GM20431 (cell line): ENCODE data around the gene PCNT.

Experiments
- in situ Hi-C: fragments of 300-500 bp; cut with MseI, MboI; formaldehyde crosslinking; loops from one replicate; pipeline ENCODE4 v1.15.0; 2020; ENCODE audit warnings: low sequenced_read_pairs; ENCODE audit not compliant: unreplicated experiment

The PCNT gene, protein sequence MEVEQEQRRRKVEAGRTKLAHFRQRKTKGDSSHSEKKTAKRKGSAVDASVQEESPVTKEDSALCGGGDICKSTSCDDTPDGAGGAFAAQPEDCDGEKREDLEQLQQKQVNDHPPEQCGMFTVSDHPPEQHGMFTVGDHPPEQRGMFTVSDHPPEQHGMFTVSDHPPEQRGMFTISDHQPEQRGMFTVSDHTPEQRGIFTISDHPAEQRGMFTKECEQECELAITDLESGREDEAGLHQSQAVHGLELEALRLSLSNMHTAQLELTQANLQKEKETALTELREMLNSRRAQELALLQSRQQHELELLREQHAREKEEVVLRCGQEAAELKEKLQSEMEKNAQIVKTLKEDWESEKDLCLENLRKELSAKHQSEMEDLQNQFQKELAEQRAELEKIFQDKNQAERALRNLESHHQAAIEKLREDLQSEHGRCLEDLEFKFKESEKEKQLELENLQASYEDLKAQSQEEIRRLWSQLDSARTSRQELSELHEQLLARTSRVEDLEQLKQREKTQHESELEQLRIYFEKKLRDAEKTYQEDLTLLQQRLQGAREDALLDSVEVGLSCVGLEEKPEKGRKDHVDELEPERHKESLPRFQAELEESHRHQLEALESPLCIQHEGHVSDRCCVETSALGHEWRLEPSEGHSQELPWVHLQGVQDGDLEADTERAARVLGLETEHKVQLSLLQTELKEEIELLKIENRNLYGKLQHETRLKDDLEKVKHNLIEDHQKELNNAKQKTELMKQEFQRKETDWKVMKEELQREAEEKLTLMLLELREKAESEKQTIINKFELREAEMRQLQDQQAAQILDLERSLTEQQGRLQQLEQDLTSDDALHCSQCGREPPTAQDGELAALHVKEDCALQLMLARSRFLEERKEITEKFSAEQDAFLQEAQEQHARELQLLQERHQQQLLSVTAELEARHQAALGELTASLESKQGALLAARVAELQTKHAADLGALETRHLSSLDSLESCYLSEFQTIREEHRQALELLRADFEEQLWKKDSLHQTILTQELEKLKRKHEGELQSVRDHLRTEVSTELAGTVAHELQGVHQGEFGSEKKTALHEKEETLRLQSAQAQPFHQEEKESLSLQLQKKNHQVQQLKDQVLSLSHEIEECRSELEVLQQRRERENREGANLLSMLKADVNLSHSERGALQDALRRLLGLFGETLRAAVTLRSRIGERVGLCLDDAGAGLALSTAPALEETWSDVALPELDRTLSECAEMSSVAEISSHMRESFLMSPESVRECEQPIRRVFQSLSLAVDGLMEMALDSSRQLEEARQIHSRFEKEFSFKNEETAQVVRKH (N-terminal part only)

DNA sequence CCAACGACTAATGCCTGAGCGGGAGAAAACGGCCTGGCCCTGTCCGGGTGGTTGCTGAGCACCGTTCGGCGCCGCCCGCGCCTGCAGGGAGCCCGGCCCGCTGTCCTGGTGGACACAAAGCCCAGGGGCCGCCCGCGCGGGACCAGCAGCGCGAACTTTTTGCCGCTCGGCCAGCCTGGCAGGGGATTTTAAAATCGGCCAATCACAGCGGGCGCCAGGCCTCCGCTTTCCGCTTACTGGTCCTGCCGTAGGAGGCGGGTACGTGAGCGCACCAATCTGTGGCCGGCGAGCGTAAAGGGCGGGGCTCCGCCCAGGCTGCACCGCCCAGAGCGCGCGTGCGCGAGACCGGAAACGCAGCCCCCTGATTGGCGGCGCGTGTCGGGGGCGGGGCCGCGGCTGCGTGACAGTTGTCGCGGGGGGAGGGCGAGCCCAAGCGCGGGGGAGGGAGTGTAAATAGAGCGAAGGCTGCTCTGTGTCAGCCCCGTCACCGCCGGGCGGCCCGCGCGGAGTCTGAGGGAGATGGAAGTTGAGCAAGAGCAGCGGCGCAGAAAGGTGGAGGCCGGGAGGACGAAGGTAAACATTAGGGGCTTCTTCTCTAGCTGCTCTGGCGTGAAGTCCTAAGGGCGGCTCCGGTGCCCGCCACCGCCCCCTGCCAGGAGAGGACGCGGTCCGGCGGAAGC lies at the start of gene PCNT, which contains the start of gene C21orf58:
Gene PCNT (plus strand): TSS at position 447 of the 680 bp plus-strand sequence. CDS start 73 bp downstream, at position 520.
Gene C21orf58 (minus strand): TSS at position 161 of the 680 bp plus-strand sequence. CDS start 1,132 bp downstream, outside the sequence.
- in situ Hi-C loops: no loop called here

DNA sequence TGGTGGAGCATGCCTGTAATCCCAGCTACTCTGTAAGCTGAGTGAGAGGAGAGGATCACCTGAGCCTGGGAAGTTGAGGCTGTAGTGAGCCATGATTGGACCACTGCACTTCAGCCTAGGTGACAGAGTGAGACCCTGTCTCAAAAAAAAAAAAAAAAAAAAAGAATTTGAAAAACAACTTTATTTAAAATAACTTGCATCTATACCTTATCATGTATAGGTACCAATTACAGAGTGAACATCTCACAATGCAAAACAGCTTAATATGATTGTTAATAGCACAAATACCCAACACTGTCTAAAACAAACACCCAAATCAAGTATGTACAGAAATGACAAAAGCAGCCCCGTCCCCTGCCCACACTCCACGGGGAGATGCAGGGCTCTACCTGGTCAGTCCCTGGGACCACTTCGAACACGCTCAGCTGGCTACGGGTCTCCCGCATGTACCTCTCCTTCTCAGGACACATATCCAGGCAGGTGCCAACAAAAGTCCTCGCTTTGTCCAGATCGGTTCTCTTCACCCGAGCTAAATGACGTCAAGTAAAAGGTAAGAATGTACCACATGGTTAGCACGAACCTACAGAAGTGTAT lies 49.1 kb upstream of the PCNT start:
- in situ Hi-C loops: no loop called here

DNA sequence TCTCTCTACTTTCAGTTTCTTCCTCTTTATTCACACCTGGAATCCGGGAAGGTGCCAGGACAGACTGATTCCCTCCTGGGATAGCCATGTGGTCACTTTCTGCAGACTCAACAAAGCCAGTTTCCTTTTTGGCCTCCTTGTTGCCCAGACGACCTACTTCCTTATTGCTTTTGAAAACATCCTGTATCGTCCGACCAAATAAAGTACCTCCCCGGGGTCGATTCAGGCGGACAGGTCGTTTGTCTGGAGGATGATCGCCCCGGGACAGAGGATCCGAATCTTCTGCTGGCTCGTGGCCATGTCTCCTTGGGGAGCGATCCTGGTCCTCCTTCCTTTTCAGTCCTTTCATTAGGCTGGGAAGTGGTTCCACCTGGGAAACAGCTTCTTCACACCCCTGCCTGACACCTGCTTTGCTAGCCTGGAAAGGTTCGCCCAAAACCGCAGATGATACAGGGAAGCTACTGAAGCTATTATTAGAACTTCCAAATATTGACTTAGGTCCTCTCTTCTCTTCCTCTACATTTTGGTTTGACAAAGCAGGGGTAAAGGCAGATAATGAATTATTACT lies 39.8 kb upstream of the PCNT start:
- in situ Hi-C loops: no loop called here

DNA sequence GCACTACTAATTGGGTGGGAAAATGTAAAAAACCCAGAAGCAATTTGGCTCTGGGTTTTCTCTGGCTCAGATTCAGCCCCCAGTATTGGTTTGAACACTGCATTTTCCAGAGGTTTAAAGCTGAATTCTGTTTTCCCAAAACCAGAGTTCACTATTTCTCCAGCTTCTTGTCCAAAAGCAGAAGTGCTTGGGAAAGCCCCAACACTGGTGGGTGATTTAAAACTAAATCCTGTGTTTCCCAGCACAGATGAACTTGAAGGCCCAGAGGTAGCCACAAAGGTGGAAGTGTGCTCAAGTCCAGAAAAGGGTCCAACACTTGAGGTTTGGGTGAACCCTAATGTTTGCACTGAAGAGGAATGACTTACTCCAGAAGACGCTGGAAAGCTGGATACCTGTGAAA lies 39.2 kb upstream of the PCNT start:
- in situ Hi-C loops: no loop called here

DNA sequence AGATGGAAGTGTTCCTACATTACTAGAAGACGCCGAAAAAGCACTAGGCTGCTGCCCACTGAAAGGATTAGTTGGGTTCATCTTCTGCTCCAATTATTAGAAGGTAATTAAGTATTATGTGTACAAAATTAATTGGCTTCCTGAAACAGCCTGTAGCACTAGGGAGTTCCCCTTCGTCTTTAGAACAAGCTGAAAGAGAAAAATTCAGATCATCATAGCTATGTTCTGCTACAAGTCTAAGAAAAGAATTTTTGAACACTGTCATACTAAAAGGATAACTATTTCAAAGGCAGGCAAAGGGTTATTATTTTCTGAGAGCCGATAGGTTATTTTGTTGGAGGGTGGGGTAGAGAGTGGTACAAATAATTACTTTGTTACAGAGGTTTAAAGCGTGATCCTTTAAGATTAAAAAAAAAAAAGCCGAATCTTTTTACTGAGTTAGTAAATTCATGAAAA lies 38.7 kb upstream of the PCNT start, which contains the start of gene MCM3AP:
Gene MCM3AP (minus strand): TSS at position 406 of the 456 bp plus-strand sequence. CDS start 325 bp downstream, at position 81.
- in situ Hi-C loops: no loop called here

DNA sequence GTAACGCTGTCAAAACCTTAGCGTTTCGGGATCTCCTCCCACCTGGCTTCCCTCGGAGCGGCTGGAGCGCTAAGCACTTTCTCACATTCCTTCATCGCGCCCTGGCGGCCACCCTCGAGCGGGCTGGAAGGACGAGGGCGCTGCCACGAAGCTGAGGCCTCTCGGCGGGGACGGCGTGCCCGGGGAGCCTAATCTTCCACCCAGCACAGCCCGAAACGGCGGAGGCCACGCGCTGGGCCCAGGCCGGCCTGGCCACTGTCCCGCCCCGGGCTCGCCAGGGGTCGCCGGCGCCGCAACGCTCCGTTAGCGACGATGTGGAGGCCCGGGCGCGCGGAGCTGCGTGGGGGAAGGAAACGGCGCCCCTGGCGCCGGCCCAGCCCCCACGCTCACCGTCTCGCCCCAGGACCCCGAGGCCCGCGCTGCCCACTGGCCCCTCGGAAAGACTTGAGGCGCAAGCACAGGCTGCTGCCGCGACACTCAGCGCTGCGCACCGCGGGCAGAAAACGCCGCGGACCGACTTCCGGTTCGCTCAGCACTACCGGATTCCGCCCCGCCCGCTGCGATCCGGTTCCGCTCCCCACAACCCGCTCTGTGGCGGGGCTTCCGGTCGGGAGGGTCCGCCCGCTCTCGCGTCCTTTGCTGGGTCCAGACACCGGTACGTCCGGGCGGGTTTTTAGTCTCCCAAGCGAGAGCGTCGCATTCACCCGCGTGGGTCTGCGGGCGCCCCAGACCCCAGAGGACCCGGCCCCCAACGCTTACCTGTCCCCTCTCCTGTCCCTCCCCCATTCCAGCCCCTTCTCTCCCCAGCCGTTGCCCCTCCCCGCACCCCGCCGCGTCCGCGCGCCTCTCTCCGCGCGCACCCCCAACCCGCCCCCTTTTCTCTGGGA lies 38.0 kb upstream of the PCNT start, which contains the start of gene YBEY:
Gene YBEY (plus strand): TSS at position 582 of the 887 bp plus-strand sequence. CDS start 572 bp downstream, outside the sequence.
- in situ Hi-C loops: no loop called here

DNA sequence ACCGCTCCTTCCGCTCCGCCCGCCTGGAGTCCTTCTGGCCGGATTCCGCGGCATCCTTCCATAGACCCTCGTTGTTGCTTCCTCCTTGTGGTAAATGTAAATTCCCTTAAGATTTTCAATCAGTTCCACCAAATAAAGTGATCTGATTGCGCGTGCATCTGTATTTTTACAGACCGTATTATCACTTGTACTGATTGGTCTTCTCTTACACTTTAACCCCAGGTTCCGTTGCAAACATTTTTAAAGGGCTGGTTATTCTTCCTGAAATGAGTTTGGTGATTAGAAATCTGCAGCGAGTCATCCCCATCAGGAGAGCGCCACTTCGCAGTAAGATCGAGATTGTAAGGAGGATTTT lies 37.3 kb upstream of the PCNT start:
- in situ Hi-C loops: no loop called here

DNA sequence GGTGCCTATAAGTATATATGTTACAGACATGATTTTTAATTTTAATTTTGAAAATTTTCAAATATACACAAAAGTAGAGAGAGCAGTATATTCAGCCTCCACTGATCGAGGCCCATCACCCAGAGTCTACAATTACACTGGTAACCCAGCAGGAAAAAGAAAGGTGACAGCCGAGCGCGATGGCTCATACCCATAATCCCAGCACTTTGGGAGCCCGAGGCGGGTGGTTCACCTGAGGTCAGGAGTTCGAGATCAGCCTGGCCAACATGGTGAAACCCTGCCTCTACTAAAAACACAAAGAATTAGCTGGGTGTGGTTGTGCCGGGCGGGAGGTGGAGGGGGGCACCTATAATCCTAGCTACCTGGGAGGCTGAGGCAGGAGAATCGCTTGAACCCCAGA lies 36.4 kb upstream of the PCNT start:
- in situ Hi-C loops: no loop called here

DNA sequence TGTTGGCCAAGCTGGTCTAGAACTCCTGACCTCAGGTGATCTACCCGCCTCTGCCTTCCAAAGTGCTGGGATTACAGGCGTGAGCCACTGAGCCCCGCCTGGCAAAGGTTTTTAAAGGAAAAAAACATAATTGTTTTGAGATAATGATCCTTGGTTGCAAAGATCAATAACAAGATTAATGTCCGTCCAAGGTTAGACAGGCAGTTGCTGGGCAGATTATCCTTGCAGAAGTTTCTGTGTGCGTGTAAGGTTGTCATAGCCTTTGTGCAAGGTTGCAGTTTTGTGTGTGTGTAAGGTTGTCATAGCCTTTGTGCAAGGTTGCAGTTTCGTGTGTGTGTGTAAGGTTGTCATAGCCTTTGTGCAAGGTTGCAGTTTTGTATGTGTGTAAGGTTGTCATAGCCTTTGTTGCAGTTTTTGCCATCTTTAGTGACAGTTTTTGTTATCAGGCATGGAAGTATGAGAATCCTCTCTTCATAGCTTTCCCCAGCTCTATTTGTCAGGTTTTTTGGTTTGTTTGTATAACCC lies 34.2 kb upstream of the PCNT start:
- in situ Hi-C loops: no loop called here

DNA sequence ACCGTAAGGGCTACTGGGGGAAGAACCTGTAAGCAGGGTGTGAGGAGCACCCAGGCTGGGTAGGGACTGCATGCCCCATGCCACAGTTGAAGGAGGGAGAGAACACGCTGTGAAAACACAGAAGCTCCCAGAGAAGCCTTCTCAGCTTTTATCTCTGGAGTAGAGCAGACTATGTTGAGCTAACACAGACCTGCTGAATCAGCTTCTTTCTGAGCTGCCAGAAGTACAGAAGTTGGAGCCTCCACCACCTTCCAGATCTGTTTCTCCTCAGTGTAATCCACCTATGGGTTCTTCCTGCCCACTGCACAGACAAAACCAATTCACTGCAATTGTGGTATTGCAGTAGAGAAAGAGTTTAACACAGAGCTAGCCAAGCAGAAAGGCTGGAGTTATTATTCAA lies 32.4 kb upstream of the PCNT start:
- in situ Hi-C loops: no loop called here

DNA sequence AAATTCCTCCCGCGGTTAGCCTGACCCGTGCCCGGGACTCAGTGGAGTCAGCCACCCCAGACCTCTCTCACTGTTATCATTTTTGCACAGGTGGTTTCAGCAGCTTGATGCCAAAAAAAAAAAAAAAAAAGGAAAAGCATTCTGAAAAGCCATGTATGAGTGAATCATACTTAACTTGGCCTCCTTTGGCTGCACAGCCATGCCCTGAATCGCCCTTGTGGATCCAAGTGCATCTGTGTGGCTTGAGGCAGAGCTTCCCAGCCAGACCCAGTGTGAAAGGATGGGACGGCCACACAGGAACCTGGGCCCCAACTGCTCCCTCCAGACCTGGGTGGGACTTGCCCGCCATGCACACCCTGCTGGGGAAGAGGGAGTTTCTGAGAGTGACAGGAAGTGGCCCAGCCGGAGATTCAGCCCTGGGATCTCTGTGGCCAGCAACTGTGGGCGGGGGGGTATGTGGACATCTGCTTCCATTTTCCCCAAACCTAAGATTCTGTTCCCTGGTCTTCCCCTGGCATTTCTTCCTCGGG lies 29.2 kb upstream of the PCNT start:
- in situ Hi-C loops: no loop called here

DNA sequence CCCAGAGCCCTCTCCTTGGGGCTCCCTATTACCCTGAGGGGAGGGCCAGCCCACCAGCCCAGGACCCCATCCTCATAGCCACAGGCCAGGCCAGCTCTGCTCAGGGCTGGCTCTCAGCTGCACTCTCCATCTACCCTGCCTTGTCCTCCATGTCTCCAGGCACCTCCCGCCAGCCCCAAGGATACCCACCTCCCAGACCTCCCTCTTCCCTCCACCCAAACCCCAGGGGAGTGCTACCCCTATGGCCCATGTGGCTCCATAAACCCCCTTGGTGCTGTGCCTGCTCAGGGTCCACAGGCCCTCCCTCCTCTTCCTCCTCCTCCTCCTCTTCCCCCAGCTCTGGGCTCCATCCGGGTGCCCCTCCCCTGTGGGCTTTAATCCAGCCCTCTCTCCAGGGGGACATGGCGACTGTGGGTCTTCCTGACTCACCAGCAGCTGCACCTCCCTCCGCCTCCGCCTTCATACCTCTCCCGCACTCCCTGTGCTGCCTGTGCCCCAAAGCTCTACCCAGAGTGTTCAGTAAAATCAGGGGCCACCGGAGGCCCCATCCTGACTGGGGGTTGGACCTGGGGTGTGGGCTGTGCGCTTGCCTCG lies 28.7 kb upstream of the PCNT start:
- in situ Hi-C loops: no loop called here

DNA sequence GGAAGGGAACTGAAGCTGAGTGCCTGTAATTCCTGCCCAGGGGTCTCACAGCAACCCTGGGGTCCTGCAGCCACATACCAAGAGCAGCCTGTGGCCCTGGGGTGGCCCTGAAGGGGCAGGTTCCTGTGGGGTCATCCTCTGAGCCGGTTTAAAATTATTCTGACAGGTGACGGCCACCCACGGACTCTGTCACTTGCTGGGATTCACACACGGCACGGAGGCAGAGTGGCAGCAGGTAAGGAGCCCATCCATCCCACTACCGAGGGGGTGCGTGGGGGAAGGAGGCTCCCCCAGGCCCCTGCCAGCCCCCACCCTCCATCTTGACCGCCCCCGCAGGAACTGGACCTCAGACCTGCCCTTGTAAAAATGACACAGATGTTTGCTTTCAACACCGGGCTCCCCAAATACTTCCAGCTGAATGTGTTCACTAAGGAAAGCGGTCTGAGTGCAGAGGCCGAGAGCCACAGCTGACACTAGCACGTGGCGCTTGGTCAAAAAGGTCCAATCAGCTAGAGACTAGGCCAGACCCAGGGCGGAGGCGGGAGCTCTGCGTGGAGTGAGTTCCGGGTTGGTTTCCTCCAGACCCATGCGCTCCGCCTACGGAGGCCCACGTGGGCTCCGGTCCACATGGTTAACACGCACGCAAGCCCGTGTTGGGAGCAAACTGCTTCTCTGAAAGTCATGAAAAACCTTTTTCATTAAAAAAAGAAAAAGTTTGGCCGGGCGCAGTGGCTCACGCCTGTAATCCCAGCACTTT lies 27.8 kb upstream of the PCNT start:
- in situ Hi-C loops: no loop called here

DNA sequence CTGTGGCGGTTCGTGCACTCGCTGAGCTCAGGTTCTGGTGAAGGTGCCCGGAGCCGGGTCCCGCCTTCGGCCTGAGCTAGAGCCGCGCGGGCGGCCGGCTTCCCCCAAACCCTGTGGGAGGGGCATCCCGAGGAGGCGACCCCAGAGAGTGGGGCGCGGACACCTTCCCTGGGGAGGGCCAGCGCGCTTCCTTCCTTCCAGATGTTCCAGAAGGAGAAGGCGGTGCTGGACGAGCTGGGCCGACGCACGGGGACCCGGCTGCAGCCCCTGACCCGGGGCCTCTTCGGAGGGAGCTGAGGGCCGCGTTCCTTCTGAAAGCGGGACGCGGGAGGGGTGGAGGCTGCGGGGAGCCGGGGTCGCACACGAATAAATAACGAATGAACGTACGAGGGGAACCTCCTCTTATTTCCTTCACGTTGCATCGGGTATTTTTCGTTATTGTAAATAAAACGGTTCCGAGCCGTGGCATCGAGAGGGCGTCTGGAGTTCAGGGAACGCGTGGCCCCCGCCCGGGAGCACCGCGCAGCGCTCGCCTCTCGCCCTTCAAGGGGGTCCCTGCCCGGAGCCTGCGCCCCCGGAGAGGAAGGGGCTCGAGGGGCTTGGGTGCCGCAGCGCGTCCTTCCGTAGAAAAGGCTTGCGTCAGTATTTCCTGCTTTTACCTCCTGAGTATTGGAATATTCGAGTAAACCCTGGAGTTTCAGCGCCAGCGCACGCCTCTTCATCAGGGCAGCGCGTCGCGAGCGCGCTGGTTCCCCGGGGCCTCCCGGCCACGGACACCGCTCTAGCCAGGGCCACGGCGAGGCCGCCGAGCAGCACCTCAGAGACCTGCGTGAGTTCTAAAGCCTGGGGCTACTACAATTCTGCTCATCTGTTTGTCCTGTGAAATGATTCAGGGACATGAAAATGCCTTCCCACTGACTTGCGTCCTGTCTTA lies 26.4 kb upstream of the PCNT start:
- in situ Hi-C loops: no loop called here

DNA sequence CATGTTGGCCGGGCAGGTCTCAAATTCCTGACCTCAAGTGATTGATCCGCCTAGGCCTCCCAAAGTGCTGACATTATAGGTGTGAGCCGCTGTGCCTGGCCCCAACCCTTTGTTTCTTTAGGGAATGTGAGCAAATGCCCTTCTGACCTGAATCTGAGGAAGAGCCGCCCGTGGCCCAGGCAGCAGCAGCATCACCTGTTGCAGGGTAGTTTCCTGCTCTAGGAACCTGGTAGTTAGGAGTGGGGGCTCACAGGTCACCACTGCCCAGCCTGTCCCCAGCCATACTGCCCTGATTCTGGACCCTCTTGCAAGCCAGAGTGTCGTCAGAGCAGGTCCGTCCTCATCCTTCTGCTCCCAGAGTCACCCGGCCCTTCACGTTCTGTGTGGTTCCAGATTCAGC lies 24.8 kb upstream of the PCNT start:
- in situ Hi-C loops: no loop called here
